CD14-positive monocyte (primary cell): ENCODE measurements around the gene NOC2L. TPM values are rescaled to one million over a fixed set of nuclear protein-coding genes. Genes with fewer than 3 reads are reported as not detected.

Experiments used
- DNase-seq, 3 donors: peaks; one replicate each; pipeline ENCODE4 v3.0.0-alpha.2; 2011 to 2022
- H2AFZ ChIP-seq: 2 replicates; pipeline ENCODE4 v1.6.0; 2012; ENCODE audit warnings: mild to moderate bottlenecking, low read depth, low read length, inconsistent platforms; ENCODE audit not compliant: insufficient read depth, poor library complexity, severe bottlenecking
- H3K27ac ChIP-seq, 2 donors: 1 replicate in 1 of 2; 2 replicates in 1 of 2; pipeline ENCODE4 v1.5.1; 2012 to 2013; ENCODE audit warnings: low read length in 2 of 2, control low read depth in 1 of 2, inconsistent platforms in 1 of 2, low read depth in 1 of 2, mild to moderate bottlenecking in 1 of 2
- H3K27me3 ChIP-seq, 2 donors: one replicate each; pipeline versions ENCODE4 v1.6.0 to v1.6.1; 2011 to 2013; ENCODE audit warnings: low read length in 2 of 2; ENCODE audit not compliant: control insufficient read depth in 2 of 2, insufficient read depth in 2 of 2
- H3K36me3 ChIP-seq, 2 donors: replicated peaks in 1 of 2; 1 replicate in 1 of 2; 2 replicates in 1 of 2; pipeline versions ENCODE4 v1.5.1 to v1.6.1; 2012 to 2013; ENCODE audit warnings: low read length in 2 of 2, control low read depth in 1 of 2, inconsistent platforms in 1 of 2, mild to moderate bottlenecking in 1 of 2; ENCODE audit not compliant: insufficient read depth in 2 of 2, control insufficient read depth in 1 of 2
- H3K4me1 ChIP-seq, 2 donors: 1 replicate in 1 of 2; 2 replicates in 1 of 2; pipeline versions ENCODE4 v1.5.1 to v1.6.1; 2012 to 2013; ENCODE audit warnings: low read length in 2 of 2, control low read depth in 1 of 2, inconsistent platforms in 1 of 2, mild to moderate bottlenecking in 1 of 2, moderate library complexity in 1 of 2; ENCODE audit not compliant: insufficient read depth in 2 of 2, control insufficient read depth in 1 of 2
- H3K4me2 ChIP-seq: replicated peaks from 2 replicates; pipeline ENCODE3; 2012; ENCODE audit warnings: low read length, moderate library complexity, mild to moderate bottlenecking; ENCODE audit not compliant: poor library complexity, severe bottlenecking; ENCODE audit errors: extremely low read depth
- H3K4me3 ChIP-seq, 3 experiments: fragments of 200-600 bp in 1 of 3; sonication (generic) in 1 of 3; replicated peaks in 1 of 3; 1 replicate in 2 of 3; 2 replicates in 1 of 3; pipeline ENCODE4 v1.5.1; 2011 to 2013; ENCODE audit warnings: low read length in 3 of 3, mild to moderate bottlenecking in 3 of 3, control low read depth in 2 of 3, low read depth in 2 of 3, inconsistent platforms in 1 of 3, moderate library complexity in 1 of 3
- H3K79me2 ChIP-seq: 2 replicates; pipeline ENCODE4 v1.6.0; 2012; ENCODE audit warnings: mild to moderate bottlenecking, control low read depth, inconsistent platforms, low read length, moderate library complexity; ENCODE audit not compliant: insufficient read depth
- H3K9ac ChIP-seq: 2 replicates; pipeline ENCODE4 v1.6.0; 2017; ENCODE audit warnings: low read length, mild to moderate bottlenecking; ENCODE audit not compliant: insufficient read depth, poor library complexity, severe bottlenecking
- H3K9me3 ChIP-seq, 2 donors: replicated peaks in 1 of 2; 1 replicate in 1 of 2; 2 replicates in 1 of 2; pipeline versions ENCODE4 v1.5.1 to v1.6.1; 2012 to 2013; ENCODE audit warnings: low read length in 2 of 2, control low read depth in 1 of 2; ENCODE audit not compliant: control insufficient read depth in 1 of 2, insufficient read depth in 1 of 2
- H4K20me1 ChIP-seq: 2 replicates; pipeline ENCODE4 v1.6.0; 2012; ENCODE audit warnings: mild to moderate bottlenecking, low read length, control low read depth, moderate library complexity; ENCODE audit not compliant: insufficient read depth
- H3K27ac Mint-ChIP-seq, 7 donors: one replicate each; pipeline ENCODE4 v1.8.0; 2020; ENCODE audit warnings: mild to moderate bottlenecking in 7 of 7, mixed read lengths in 7 of 7, moderate library complexity in 6 of 7, inconsistent platforms in 2 of 7
- H3K27me3 Mint-ChIP-seq, 3 donors: one replicate each; pipeline ENCODE4 v1.8.0; 2021 to 2022; ENCODE audit warnings: low read depth in 3 of 3, mild to moderate bottlenecking in 3 of 3, mixed read lengths in 3 of 3, moderate library complexity in 3 of 3, inconsistent platforms in 1 of 3
- H3K36me3 Mint-ChIP-seq, 2 donors: one replicate each; pipeline ENCODE4 v1.8.0; 2020; ENCODE audit warnings: mixed read lengths in 2 of 2, inconsistent platforms in 1 of 2, mild to moderate bottlenecking in 1 of 2
- H3K4me1 Mint-ChIP-seq: one replicate; pipeline ENCODE4 v1.8.0; 2020; ENCODE audit warnings: mild to moderate bottlenecking, mixed read lengths
- H3K4me3 Mint-ChIP-seq, 2 donors: one replicate each; pipeline ENCODE4 v1.8.0; 2020; ENCODE audit warnings: mild to moderate bottlenecking in 2 of 2, mixed read lengths in 2 of 2, moderate library complexity in 1 of 2
- H3K9me3 Mint-ChIP-seq, 7 donors: one replicate each; pipeline ENCODE4 v1.8.0; 2020 to 2022; ENCODE audit warnings: mixed read lengths in 7 of 7, mild to moderate bottlenecking in 6 of 7, moderate library complexity in 6 of 7, inconsistent platforms in 2 of 7
- WGBS: methylation state at CpG from one replicate; pipeline ENCODE4 v1.1.5; 2013; ENCODE audit warnings: missing lambda C conversion rate; ENCODE audit not compliant: insufficient coverage; 5-methylcytosine and 5-hydroxymethylcytosine counted together
- intact Hi-C, 2 donors: fragments of 100-400 bp; cut with micrococcal nuclease; formaldehyde crosslinking; loops; one replicate each; pipeline versions ENCODE4 v1.15.0 to v1.15.1; 2023
- polyA plus RNA-seq, 3 donors: library from polyadenylated mRNA; depleted of rRNA in 1 of 3; unstranded in 2 of 3; stranded (reverse) in 1 of 3; fragments of 300-500 nt in 2 of 3; fragments of >200 nt in 1 of 3; fragmentation: Illumina TruSeq in 2 of 3; gene quantifications; 1 replicate in 2 of 3; 2 replicates in 1 of 3; pipeline ENCODE4 v1.2.3, GENCODE V29; 2012 to 2021
- TF ChIP-seq, protein P1 (sequence below): fragments of 200-600 bp; IDR thresholded peaks from one replicate; pipeline ENCODE4 v1.8.0; 2022; ENCODE audit warnings: antibody characterized with exemption, mild to moderate bottlenecking

NOC2L gene
- polyA plus RNA-seq, 3 donors = 34.5 to 47.9 (median 35.8) TPM

DNA sequence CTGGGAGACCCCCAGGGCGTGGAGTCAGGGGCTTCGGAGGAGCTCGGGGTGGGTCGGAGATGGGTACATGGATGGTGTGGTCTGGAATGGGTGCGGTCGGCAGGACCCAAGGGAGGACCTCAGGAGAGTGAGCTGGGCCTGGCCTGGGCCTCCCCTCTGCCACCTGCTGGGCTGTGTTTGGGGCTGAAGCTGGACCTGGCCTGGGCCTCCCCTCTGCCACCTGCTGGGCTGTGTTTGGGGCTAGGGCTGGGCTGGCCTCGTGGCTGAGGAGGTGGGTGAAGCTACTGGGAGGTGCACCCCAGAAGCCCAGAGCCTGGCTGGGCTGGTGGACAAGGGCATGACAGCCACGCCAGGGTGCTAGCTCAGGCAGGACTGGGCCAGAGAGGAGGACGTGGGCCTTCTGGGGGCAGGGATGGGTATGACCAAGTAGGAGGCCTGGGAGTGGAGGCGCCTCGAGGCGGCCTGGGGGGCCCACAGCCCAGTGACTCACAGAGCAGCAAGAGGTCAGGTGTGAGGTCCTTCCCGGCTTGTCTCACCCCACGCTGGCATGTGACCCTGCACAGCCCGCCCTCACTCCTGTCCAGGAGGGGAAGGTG is 20.9 kb downstream of the NOC2L start:
- Mint-ChIP-seq H3K36me3 (no peaks in the 10 kb centered on the region), H3K9me3 (peaks cover 0 to 21% (median 3%) of the 10 kb centered on the region in 7 donors), H3K4me1 (peaks cover 7% of the 10 kb centered on the region), H3K27me3 (peaks cover 47 to 84% (median 69%) of the 10 kb centered on the region in 3 donors), H3K4me3 (peak overlapping the region in 1 of 2 donors; percentile 51), H3K27ac (no peak overlapping the region)
- H3K4me1 ChIP-seq = peaks cover 4 to 30% of the 10 kb centered on the region in 2 donors
- peaks cover 0 to 9% of the 10 kb centered on the region in 2 donors for H3K9me3 ChIP-seq
- no peak overlapping the region for H2AFZ ChIP-seq
- WGBS = 74% methylated on average over 6 of the region's 15 CpGs
- H3K27ac ChIP-seq = no peak overlapping the region
- H4K20me1 ChIP-seq = no peaks in the 10 kb centered on the region
- intact Hi-C loops = no loop called here
- no peak overlapping the region for H3K4me2 ChIP-seq
- TF ChIP-seq, protein P1, sequence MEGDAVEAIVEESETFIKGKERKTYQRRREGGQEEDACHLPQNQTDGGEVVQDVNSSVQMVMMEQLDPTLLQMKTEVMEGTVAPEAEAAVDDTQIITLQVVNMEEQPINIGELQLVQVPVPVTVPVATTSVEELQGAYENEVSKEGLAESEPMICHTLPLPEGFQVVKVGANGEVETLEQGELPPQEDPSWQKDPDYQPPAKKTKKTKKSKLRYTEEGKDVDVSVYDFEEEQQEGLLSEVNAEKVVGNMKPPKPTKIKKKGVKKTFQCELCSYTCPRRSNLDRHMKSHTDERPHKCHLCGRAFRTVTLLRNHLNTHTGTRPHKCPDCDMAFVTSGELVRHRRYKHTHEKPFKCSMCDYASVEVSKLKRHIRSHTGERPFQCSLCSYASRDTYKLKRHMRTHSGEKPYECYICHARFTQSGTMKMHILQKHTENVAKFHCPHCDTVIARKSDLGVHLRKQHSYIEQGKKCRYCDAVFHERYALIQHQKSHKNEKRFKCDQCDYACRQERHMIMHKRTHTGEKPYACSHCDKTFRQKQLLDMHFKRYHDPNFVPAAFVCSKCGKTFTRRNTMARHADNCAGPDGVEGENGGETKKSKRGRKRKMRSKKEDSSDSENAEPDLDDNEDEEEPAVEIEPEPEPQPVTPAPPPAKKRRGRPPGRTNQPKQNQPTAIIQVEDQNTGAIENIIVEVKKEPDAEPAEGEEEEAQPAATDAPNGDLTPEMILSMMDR = peak; percentile 23
- no peaks in the 10 kb centered on the region for H3K36me3 ChIP-seq
- peak in 1 of 3 donors; percentile 26 for DNase-seq
- peaks cover 32 to 71% of the 10 kb centered on the region in 2 donors for H3K27me3 ChIP-seq
- H3K9ac ChIP-seq = no peak overlapping the region
- no peak overlapping the region for H3K4me3 ChIP-seq
- H3K79me2 ChIP-seq = no peaks in the 10 kb centered on the region

DNA sequence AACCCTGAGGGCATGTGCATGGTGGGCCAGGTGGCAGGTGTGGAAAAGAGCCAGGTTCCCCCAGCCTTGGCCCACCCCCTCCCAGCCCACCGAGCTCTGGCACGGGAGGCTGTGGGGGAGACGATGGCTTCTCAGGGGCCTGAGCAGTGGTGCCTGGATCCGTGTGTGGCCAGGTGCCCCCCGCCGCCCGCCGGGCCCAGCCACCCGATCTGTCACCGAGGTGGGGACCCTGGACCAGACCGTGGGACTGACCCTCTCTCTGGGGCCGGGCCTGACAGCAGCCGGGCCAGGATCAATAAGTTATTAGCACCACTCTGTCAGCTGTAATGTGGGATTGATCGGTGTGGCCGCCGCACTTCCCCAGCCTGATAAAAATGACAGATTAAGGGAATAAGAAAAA is 21.5 kb downstream of the NOC2L start:
- H3K36me3 Mint-ChIP-seq = no peaks in the 10 kb centered on the region

More for the DNA sequence above, 21.5 kb downstream of the NOC2L start:
- H3K79me2 ChIP-seq = no peaks in the 10 kb centered on the region
- H3K36me3 ChIP-seq = no peaks in the 10 kb centered on the region
- H3K4me3 ChIP-seq = no peak overlapping the region
- H3K4me1 ChIP-seq = peaks cover 4 to 26% of the 10 kb centered on the region in 2 donors
- peaks cover 43 to 84% (median 68%) of the 10 kb centered on the region in 3 donors for H3K27me3 Mint-ChIP-seq
- intact Hi-C loops = no loop called here
- peaks cover 0 to 19% (median 3%) of the 10 kb centered on the region in 7 donors for H3K9me3 Mint-ChIP-seq
- no peak overlapping the region for H3K27ac ChIP-seq
- 99% methylated on average over 9 of the region's 16 CpGs for WGBS
- H3K27me3 ChIP-seq = peaks cover 27 to 68% of the 10 kb centered on the region in 2 donors
- no peak overlapping the region for H3K4me2 ChIP-seq
- H3K9me3 ChIP-seq = peaks cover 0 to 9% of the 10 kb centered on the region in 2 donors
- H3K4me3 Mint-ChIP-seq = no peak overlapping the region
- H3K27ac Mint-ChIP-seq = no peak overlapping the region
- H3K4me1 Mint-ChIP-seq = peaks cover 7% of the 10 kb centered on the region
- no peak overlapping the region for H3K9ac ChIP-seq
- H2AFZ ChIP-seq = no peak overlapping the region
- DNase-seq = no peak
- TF ChIP-seq, protein P1 = no peak
- no peaks in the 10 kb centered on the region for H4K20me1 ChIP-seq
